Measurements from ENCODE around the gene SLC2A4RG. TPM values are rescaled to one million over a fixed set of nuclear protein-coding genes. Genes with fewer than 3 reads are reported as not detected.
"Not testable (repeated sequence)": the region's sequence is repeated elsewhere in the genome, so short reads cannot be mapped to it uniquely, and the experiment has no call there.

SLC2A4RG gene
- total and polyA plus RNA-seq, 4 donors: 18.8 to 121 (median 61.3) TPM

GRCh38 chr20:63711085-63711645 lies 28.4 kb upstream of the SLC2A4RG start:
- H3K9me3 ChIP-seq (ENCODE audit: control insufficient read depth in 4 of 4, insufficient read depth in 3 of 4, low read length in 3 of 4): peaks cover 0 to 3% (median 0%) of the 10 kb centered on the region in 4 donors
- no peak overlapping the region for H3K4me3 ChIP-seq
- no peaks in the 10 kb centered on the region for H3K27me3 ChIP-seq (ENCODE audit: control insufficient read depth in 3 of 3, insufficient read depth in 3 of 3, low read length in 2 of 3)
- ATAC-seq (ENCODE audit: insufficient read depth, low FRiP score) (no peak), DNase-seq (no peak)
- H3K36me3 ChIP-seq (ENCODE audit: control insufficient read depth in 4 of 4, insufficient read depth in 4 of 4, low read length in 4 of 4): peaks cover 9 to 27% (median 19%) of the 10 kb centered on the region in 4 donors
- H3K9ac ChIP-seq (ENCODE audit: insufficient read depth in 1 of 2, low read length in 2 of 2): no peak overlapping the region
- no peak overlapping the region for H3K27ac ChIP-seq (ENCODE audit: low read depth in 1 of 2, low read length in 1 of 2)
- WGBS, 2 donors: 83 to 94% methylated on average over 12 of the region's 12 CpGs
- TF ChIP-seq CTCF (IDR thresholded peaks at IDR 0.05; ENCODE audit: control extremely low read depth, extremely low read depth): no peak
- peaks cover 0 to 16% (median 8%) of the 10 kb centered on the region in 5 donors for H3K4me1 ChIP-seq (ENCODE audit: control insufficient read depth in 5 of 5, insufficient read depth in 5 of 5, low read length in 5 of 5)

- peaks cover 0 to 8% (median 0%) of the 10 kb centered on the region in 5 donors for H3K4me1 ChIP-seq (ENCODE audit: control insufficient read depth in 5 of 5, insufficient read depth in 5 of 5, low read length in 5 of 5)
- no peak for TF ChIP-seq CTCF (IDR thresholded peaks at IDR 0.05; ENCODE audit: control extremely low read depth, extremely low read depth)
- 96 to 100% methylated on average over 1 of the region's 1 CpG for WGBS, 2 donors
- no peak overlapping the region for H3K4me3 ChIP-seq
- no peak for ATAC-seq (ENCODE audit: insufficient read depth, low FRiP score)
- no peaks in the 10 kb centered on the region for H3K27me3 ChIP-seq (ENCODE audit: control insufficient read depth in 3 of 3, insufficient read depth in 3 of 3, low read length in 2 of 3)
- no peak overlapping the region for H3K27ac ChIP-seq (ENCODE audit: low read depth in 1 of 2, low read length in 1 of 2)
- H3K36me3 ChIP-seq (ENCODE audit: control insufficient read depth in 4 of 4, insufficient read depth in 4 of 4, low read length in 4 of 4): peaks cover 9 to 26% (median 15%) of the 10 kb centered on the region in 4 donors
- peaks cover 0 to 3% (median 0%) of the 10 kb centered on the region in 4 donors for H3K9me3 ChIP-seq (ENCODE audit: control insufficient read depth in 4 of 4, insufficient read depth in 3 of 4, low read length in 3 of 4)
- H3K9ac ChIP-seq (ENCODE audit: insufficient read depth in 1 of 2, low read length in 2 of 2): no peak overlapping the region
- DNase-seq: no peak
Measured at GRCh38 chr20:63712191-63712590, 27.4 kb upstream of the SLC2A4RG start.

GRCh38 chr20:63714858-63715257 lies 24.7 kb upstream of the SLC2A4RG start:
- Histone ChIP-seq H3K4me1 (ENCODE audit: control insufficient read depth in 5 of 5, insufficient read depth in 5 of 5, low read length in 5 of 5) (no peaks in the 10 kb centered on the region), H3K27ac (ENCODE audit: low read depth in 1 of 2, low read length in 1 of 2) (no peak overlapping the region), H3K4me3 (no peak overlapping the region), H3K27me3 (ENCODE audit: control insufficient read depth in 3 of 3, insufficient read depth in 3 of 3, low read length in 2 of 3) (no peaks in the 10 kb centered on the region), H3K9me3 (ENCODE audit: control insufficient read depth in 4 of 4, insufficient read depth in 3 of 4, low read length in 3 of 4) (peaks cover 0 to 8% (median 4%) of the 10 kb centered on the region in 4 donors), H3K36me3 (ENCODE audit: control insufficient read depth in 4 of 4, insufficient read depth in 4 of 4, low read length in 4 of 4) (peaks cover 9 to 44% (median 21%) of the 10 kb centered on the region in 4 donors), H3K9ac (ENCODE audit: insufficient read depth in 1 of 2, low read length in 2 of 2) (no peak overlapping the region)
- TF ChIP-seq CTCF (IDR thresholded peaks at IDR 0.05; ENCODE audit: control extremely low read depth, extremely low read depth): no peak
- 98 to 100% methylated on average over 5 of the region's 5 CpGs for WGBS, 2 donors
- ATAC-seq (ENCODE audit: insufficient read depth, low FRiP score) (no peak), DNase-seq (no peak)

GRCh38 chr20:63718996-63719395 lies 20.6 kb upstream of the SLC2A4RG start:
- no peak overlapping the region for H3K27ac ChIP-seq (ENCODE audit: low read depth in 1 of 2, low read length in 1 of 2)
- DNase-seq (no peak), ATAC-seq (ENCODE audit: insufficient read depth, low FRiP score) (no peak)
- H3K27me3 ChIP-seq (ENCODE audit: control insufficient read depth in 3 of 3, insufficient read depth in 3 of 3, low read length in 2 of 3): no peaks in the 10 kb centered on the region
- TF ChIP-seq CTCF (IDR thresholded peaks at IDR 0.05; ENCODE audit: control extremely low read depth, extremely low read depth): no peak
- no peak overlapping the region for H3K9ac ChIP-seq (ENCODE audit: insufficient read depth in 1 of 2, low read length in 2 of 2)
- no peaks in the 10 kb centered on the region for H3K4me1 ChIP-seq (ENCODE audit: control insufficient read depth in 5 of 5, insufficient read depth in 5 of 5, low read length in 5 of 5)
- peaks cover 3 to 36% (median 22%) of the 10 kb centered on the region in 4 donors for H3K36me3 ChIP-seq (ENCODE audit: control insufficient read depth in 4 of 4, insufficient read depth in 4 of 4, low read length in 4 of 4)
- WGBS, 2 donors: 97% methylated on average over 2 of the region's 2 CpGs
- H3K9me3 ChIP-seq (ENCODE audit: control insufficient read depth in 4 of 4, insufficient read depth in 3 of 4, low read length in 3 of 4): peaks cover 0 to 8% (median 4%) of the 10 kb centered on the region in 4 donors
- H3K4me3 ChIP-seq: no peak overlapping the region

GRCh38 chr20:63722967-63723622 lies 16.5 kb upstream of the SLC2A4RG start:
- not testable (repeated sequence) for H3K27me3 ChIP-seq (ENCODE audit: control insufficient read depth in 3 of 3, insufficient read depth in 3 of 3, low read length in 2 of 3); ATAC-seq (ENCODE audit: insufficient read depth, low FRiP score); H3K27ac ChIP-seq (ENCODE audit: low read depth in 1 of 2, low read length in 1 of 2); H3K9me3 ChIP-seq (ENCODE audit: control insufficient read depth in 4 of 4, insufficient read depth in 3 of 4, low read length in 3 of 4); H3K4me3 ChIP-seq; H3K4me1 ChIP-seq (ENCODE audit: control insufficient read depth in 5 of 5, insufficient read depth in 5 of 5, low read length in 5 of 5); H3K9ac ChIP-seq (ENCODE audit: insufficient read depth in 1 of 2, low read length in 2 of 2); DNase-seq
- peaks cover 0 to 17% (median 15%) of the 10 kb centered on the region in 4 donors for H3K36me3 ChIP-seq (ENCODE audit: control insufficient read depth in 4 of 4, insufficient read depth in 4 of 4, low read length in 4 of 4)
- WGBS, 2 donors: 87 to 94% methylated on average over 2 of the region's 2 CpGs
